T-cell (primary cell): ENCODE measurements around the gene VPS51. TPM values are rescaled to one million over a fixed set of nuclear protein-coding genes. Genes with fewer than 3 reads are reported as not detected.

Experiments used
- ATAC-seq, 4 experiments: fragments of 200-7000 bp in 3 of 4; fragments of 150-1000 bp in 1 of 4; cut with Tn5 transposase; replicated peaks in 1 of 4; 1 replicate in 3 of 4; 2 replicates in 1 of 4; pipeline ENCODE4 v1.10.0; 2021; ENCODE audit warnings: moderate library complexity in 3 of 4, mild to moderate bottlenecking in 2 of 4, moderate number of reproducible peaks in 1 of 4
- CTCF ChIA-PET, 2 donors: fragments of 300-600 bp; sonication (Branson Sonifier 250); formaldehyde crosslinking; loops; one replicate each; lab custom pipeline; 2022; ENCODE audit warnings: antibody characterized with exemption in 2 of 2; lab: Charles Lee
- POLR2A ChIA-PET, 2 donors: fragments of 300-600 bp; sonication (Branson Sonifier 250); formaldehyde crosslinking; loops; one replicate each; lab custom pipeline; 2022; ENCODE audit warnings: antibody characterized with exemption in 2 of 2; lab: Charles Lee
- DNase-seq, 35 experiments: peaks; one replicate each; pipeline versions ENCODE4 v3.0.0 to v3.0.0-alpha.2; 2013 to 2023
- H3K27ac ChIP-seq: one replicate; pipeline ENCODE4 v1.5.1; 2013; ENCODE audit warnings: low read length
- H3K27me3 ChIP-seq, 2 experiments: replicated peaks in 1 of 2; 1 replicate in 1 of 2; 2 replicates in 1 of 2; pipeline versions ENCODE4 v1.6.1 to v1.7.0; 2013; ENCODE audit warnings: low read length in 1 of 2, mixed read lengths in 1 of 2; ENCODE audit not compliant: control insufficient read depth in 2 of 2, insufficient read depth in 2 of 2; ENCODE audit errors: extremely low read depth in 1 of 2
- H3K36me3 ChIP-seq, 2 donors: 1 replicate in 1 of 2; 2 replicates in 1 of 2; pipeline versions ENCODE4 v1.6.1 to v1.7.0; 2013; ENCODE audit warnings: low read length in 1 of 2; ENCODE audit not compliant: control insufficient read depth in 2 of 2, insufficient read depth in 1 of 2; ENCODE audit errors: extremely low read depth in 1 of 2
- H3K4me1 ChIP-seq, 2 experiments: 1 replicate in 1 of 2; 2 replicates in 1 of 2; pipeline versions ENCODE4 v1.6.1 to v1.7.0; 2013; ENCODE audit warnings: low read length in 2 of 2, mixed read lengths in 1 of 2; ENCODE audit not compliant: insufficient read depth in 2 of 2, control insufficient read depth in 1 of 2; ENCODE audit errors: extremely low read depth in 1 of 2
- H3K4me3 ChIP-seq, 2 donors: 1 replicate in 1 of 2; 2 replicates in 1 of 2; pipeline versions ENCODE4 v1.5.1 to v1.7.0; 2013; ENCODE audit warnings: mild to moderate bottlenecking in 2 of 2, low read length in 1 of 2, moderate library complexity in 1 of 2; ENCODE audit not compliant: control insufficient read depth in 1 of 2; ENCODE audit errors: extremely low read depth in 1 of 2
- H3K9me3 ChIP-seq: 2 replicates; pipeline ENCODE4 v1.7.0; 2013
- H3K27ac Mint-ChIP-seq, 2 donors: one replicate each; pipeline ENCODE4 v1.8.0; 2020 to 2021; ENCODE audit warnings: mild to moderate bottlenecking in 2 of 2, mixed read lengths in 2 of 2
- H3K27me3 Mint-ChIP-seq, 2 donors: one replicate each; pipeline ENCODE4 v1.8.0; 2021 to 2022; ENCODE audit warnings: mixed read lengths in 2 of 2
- H3K36me3 Mint-ChIP-seq: one replicate; pipeline ENCODE4 v1.8.0; 2021; ENCODE audit warnings: mixed read lengths
- H3K4me1 Mint-ChIP-seq, 3 donors: one replicate each; pipeline ENCODE4 v1.8.0; 2020 to 2022; ENCODE audit warnings: mixed read lengths in 3 of 3, mild to moderate bottlenecking in 1 of 3
- H3K4me3 Mint-ChIP-seq, 3 donors: one replicate each; pipeline ENCODE4 v1.8.0; 2020 to 2022; ENCODE audit warnings: mild to moderate bottlenecking in 3 of 3, mixed read lengths in 3 of 3, moderate library complexity in 3 of 3
- H3K9me3 Mint-ChIP-seq, 3 donors: one replicate each; pipeline ENCODE4 v1.8.0; 2020 to 2022; ENCODE audit warnings: mixed read lengths in 3 of 3
- WGBS: methylation state at CpG from one replicate; pipeline ENCODE4 v1.1.5; 2013; ENCODE audit warnings: missing lambda C conversion rate; ENCODE audit not compliant: insufficient coverage; 5-methylcytosine and 5-hydroxymethylcytosine counted together
- total RNA-seq, 35 experiments: library from RNA in 6 of 35; stranded (reverse) in 6 of 35; fragments of 120-200 nt in 1 of 35; gene quantifications; one replicate each; pipeline versions ENCODE4 v1.2.1 to v1.2.4 and lab custom pipeline; 2013 to 2026

Gene VPS51
- total RNA-seq, 5 donors from 2014 or later (not counting 1 experiment from before 2014, with no cell fraction given), result 210 to 303 (median 263) TPM

- DNase-seq, result no peak
- peaks cover 21 to 71% of the 10 kb centered on the region in 2 donors for H3K36me3 ChIP-seq
- Mint-ChIP-seq H3K4me3 (no peak overlapping the region), H3K9me3 (no peaks in the 10 kb centered on the region), H3K36me3 (peaks cover 31% of the 10 kb centered on the region), H3K27me3 (no peaks in the 10 kb centered on the region), H3K27ac (no peak overlapping the region), H3K4me1 (peaks cover 31 to 34% (median 32%) of the 10 kb centered on the region in 3 donors)
- no peak for ATAC-seq
- H3K27me3 ChIP-seq, result no peaks in the 10 kb centered on the region
- ChIA-PET POLR2A (interaction anchor here (0.6 to 1.2 kb wide), 2 partner anchors 9 to 208 kb away, joined by 3 read pairs; no protein-coding TSS in a partner anchor), CTCF (interaction anchor here in 1 of 2 donors (1.1 kb wide), 1 partner anchor 14 kb away, joined by 5 read pairs; the partner anchor contains the start of gene TM7SF2)
- H3K4me1 ChIP-seq, result peaks cover 9 to 28% of the 10 kb centered on the region in 2 experiments
- H3K9me3 ChIP-seq, result no peaks in the 10 kb centered on the region
- no peak overlapping the region for H3K27ac ChIP-seq
- no peak overlapping the region for H3K4me3 ChIP-seq
- WGBS, result 93% methylated on average over 5 of the region's 12 CpGs
Measured at GRCh38 chr11:65125197-65126056, 29.4 kb downstream of the VPS51 start.

- Histone ChIP-seq H3K36me3 (peaks cover 28 to 76% of the 10 kb centered on the region in 2 donors), H3K9me3 (no peaks in the 10 kb centered on the region), H3K4me1 (peaks cover 2 to 15% of the 10 kb centered on the region in 2 experiments), H3K27me3 (no peaks in the 10 kb centered on the region), H3K4me3 (no peak overlapping the region), H3K27ac (no peak overlapping the region)
- Mint-ChIP-seq H3K36me3 (peaks cover 27% of the 10 kb centered on the region), H3K4me1 (peaks cover 20 to 30% (median 22%) of the 10 kb centered on the region in 3 donors), H3K27ac (no peak overlapping the region), H3K9me3 (no peaks in the 10 kb centered on the region), H3K4me3 (no peak overlapping the region), H3K27me3 (no peaks in the 10 kb centered on the region)
- DNase-seq, result no peak
- CTCF ChIA-PET, result no interaction called here
- 92% methylated on average over 4 of the region's 6 CpGs for WGBS
- POLR2A ChIA-PET, result interaction anchor here in 1 of 2 donors (1.0 kb wide), 1 partner anchor 9 kb away, joined by 4 read pairs; no protein-coding TSS in a partner anchor
- no peak for ATAC-seq
Measured at GRCh38 chr11:65126624-65127274, 30.7 kb downstream of the VPS51 start.

- Mint-ChIP-seq H3K27me3 (no peaks in the 10 kb centered on the region), H3K4me3 (no peak overlapping the region), H3K9me3 (no peaks in the 10 kb centered on the region), H3K36me3 (peaks cover 19% of the 10 kb centered on the region), H3K27ac (no peak overlapping the region), H3K4me1 (peaks cover 15 to 31% (median 21%) of the 10 kb centered on the region in 3 donors)
- 96% methylated on average over 6 of the region's 12 CpGs for WGBS
- Histone ChIP-seq H3K27me3 (no peaks in the 10 kb centered on the region), H3K36me3 (peaks cover 33 to 85% of the 10 kb centered on the region in 2 donors), H3K9me3 (no peaks in the 10 kb centered on the region), H3K4me1 (peaks cover 2 to 20% of the 10 kb centered on the region in 2 experiments), H3K27ac (no peak overlapping the region), H3K4me3 (no peak overlapping the region)
- DNase-seq (no peak), ATAC-seq (no peak)
- ChIA-PET POLR2A (interaction anchor here in 1 of 2 donors (1.0 kb wide), 1 partner anchor 9 kb away, joined by 4 read pairs; no protein-coding TSS in a partner anchor), CTCF (no interaction called here)
Measured at GRCh38 chr11:65127473-65128181, 31.6 kb downstream of the VPS51 start.

GRCh38 chr11:65128182-65129145 is 32.5 kb downstream of the VPS51 start:
- ChIA-PET CTCF (no interaction called here), POLR2A (interaction anchor here in 1 of 2 donors (0.5 kb wide), 1 partner anchor 201 kb away, joined by 3 read pairs; no protein-coding TSS in a partner anchor)
- Histone ChIP-seq H3K36me3 (peaks cover 33 to 87% of the 10 kb centered on the region in 2 donors), H3K4me1 (peaks cover 6 to 21% of the 10 kb centered on the region in 2 experiments), H3K9me3 (no peaks in the 10 kb centered on the region), H3K27ac (no peak overlapping the region), H3K4me3 (no peak overlapping the region), H3K27me3 (no peaks in the 10 kb centered on the region)
- H3K9me3 Mint-ChIP-seq, result no peaks in the 10 kb centered on the region
- H3K36me3 Mint-ChIP-seq, result peaks cover 19% of the 10 kb centered on the region
- 95% methylated on average over 14 of the region's 15 CpGs for WGBS
- no peak for ATAC-seq
- no peaks in the 10 kb centered on the region for H3K27me3 Mint-ChIP-seq
- no peak overlapping the region for H3K4me3 Mint-ChIP-seq
- no peak for DNase-seq
- H3K27ac Mint-ChIP-seq, result no peak overlapping the region
- H3K4me1 Mint-ChIP-seq, result peaks cover 15 to 33% (median 23%) of the 10 kb centered on the region in 3 donors

- H3K4me1 ChIP-seq, result peaks cover 10 to 22% of the 10 kb centered on the region in 2 experiments
- peaks cover 12% of the 10 kb centered on the region for H3K36me3 Mint-ChIP-seq
- ChIA-PET POLR2A (interaction anchor here in 1 of 2 donors (0.5 kb wide), 2 partner anchors 19 to 200 kb away, joined by 3 to 6 read pairs; no protein-coding TSS in a partner anchor), CTCF (no interaction called here)
- H3K9me3 ChIP-seq, result no peaks in the 10 kb centered on the region
- ATAC-seq (no peak), DNase-seq (no peak)
- H3K4me3 Mint-ChIP-seq, result no peak overlapping the region
- peaks cover 27 to 78% of the 10 kb centered on the region in 2 donors for H3K36me3 ChIP-seq
- WGBS, result 94% methylated on average over 9 of the region's 13 CpGs
- no peak overlapping the region for H3K4me3 ChIP-seq
- H3K27ac ChIP-seq, result no peak overlapping the region
- H3K27me3 Mint-ChIP-seq, result no peaks in the 10 kb centered on the region
- H3K27ac Mint-ChIP-seq, result no peak overlapping the region
- H3K4me1 Mint-ChIP-seq, result peaks cover 15 to 28% (median 21%) of the 10 kb centered on the region in 3 donors
- no peaks in the 10 kb centered on the region for H3K9me3 Mint-ChIP-seq
- H3K27me3 ChIP-seq, result no peaks in the 10 kb centered on the region
Measured at GRCh38 chr11:65129649-65130441, 33.8 kb downstream of the VPS51 start.
